ENCODE measurements around the gene NOP10.
"Not testable (repeated sequence)": the region's sequence is repeated elsewhere in the genome, so short reads cannot be mapped to it uniquely, and the experiment has no call there.

Gene NOP10

GRCh38 chr15:34342737-34343575, at the start of gene NOP10, which contains the start of gene NUTM1:
Gene NOP10, minus strand, starts transcription at chr15:34343136. Its CDS starts 63 bp downstream, at chr15:34343073.
Gene NUTM1, plus strand, starts transcription at chr15:34343315. Its CDS starts 382 bp downstream, at chr15:34343697.
- peak; percentile 98 for DNase-seq

DNA sequence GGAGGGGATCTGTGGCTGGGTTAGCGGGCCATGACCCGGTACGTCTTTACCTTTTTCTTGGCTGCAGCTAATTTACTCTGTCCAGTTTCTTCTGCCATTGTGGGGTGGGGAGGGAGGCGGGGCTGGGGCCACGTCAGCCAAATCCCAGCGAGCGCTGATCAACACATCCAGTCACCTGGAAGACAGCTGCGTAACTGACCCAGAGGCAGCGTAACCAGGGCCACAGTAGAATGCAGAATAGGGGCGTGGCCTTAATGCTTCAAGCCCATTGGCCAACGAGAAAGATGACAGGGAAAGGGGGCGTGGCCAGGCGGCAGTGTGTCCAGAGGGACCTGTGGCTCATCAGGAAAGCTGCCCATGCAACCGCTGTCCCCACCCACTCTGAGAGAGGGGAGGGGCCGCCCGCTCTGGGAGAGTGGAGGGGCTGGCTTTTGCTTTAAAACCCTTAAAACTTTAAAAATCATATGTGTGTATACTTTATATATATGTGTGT, 46.7 kb upstream of the NOP10 start:
- DNase-seq, result not testable (repeated sequence)

- not testable (repeated sequence) for DNase-seq
Measured at GRCh38 chr15:34381829-34382521, 39.0 kb upstream of the NOP10 start.

GRCh38 chr15:34380491-34380890, 37.6 kb upstream of the NOP10 start:
- not testable (repeated sequence) for DNase-seq

DNA sequence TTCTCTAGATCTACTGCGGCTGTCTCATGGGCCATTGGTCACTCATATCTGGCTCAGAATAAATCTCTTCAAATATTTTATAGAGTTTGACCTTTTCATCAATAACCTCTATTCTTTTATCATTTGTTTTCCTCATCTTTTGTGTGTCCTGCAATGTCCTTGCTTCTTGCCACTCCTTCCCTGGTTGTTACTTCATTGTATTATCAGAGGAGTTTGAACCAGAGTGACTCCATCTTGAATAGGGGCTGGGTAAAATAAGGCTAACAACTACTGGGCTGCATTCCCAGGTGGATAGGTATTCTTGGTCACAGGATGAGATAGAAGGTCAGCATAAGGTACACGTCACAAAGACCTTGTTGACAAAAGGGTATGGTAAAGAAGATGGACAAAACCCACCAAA, 33.9 kb upstream of the NOP10 start:
- no peak for DNase-seq

- not testable (repeated sequence) for DNase-seq
Measured at GRCh38 chr15:34375541-34375940, 32.6 kb upstream of the NOP10 start.

DNA sequence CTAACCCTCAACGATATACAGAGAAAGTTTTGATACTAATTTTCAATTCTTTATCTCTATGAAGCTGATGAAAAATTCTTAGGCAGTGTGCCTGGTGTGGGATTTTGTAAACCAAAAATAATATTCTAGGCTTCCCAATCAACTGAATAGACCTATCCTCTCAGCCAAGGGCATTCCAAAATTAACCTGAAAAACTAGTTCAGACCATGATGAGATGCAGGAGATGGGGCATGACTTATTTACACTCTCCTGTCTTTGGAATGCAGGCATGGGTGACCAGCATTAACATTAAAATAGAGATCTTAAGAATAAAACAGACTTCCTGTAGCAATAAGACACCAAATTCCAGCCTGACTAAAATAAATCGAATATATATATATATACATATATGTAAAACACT, 31.9 kb upstream of the NOP10 start:
- DNase-seq, result no peak

DNA sequence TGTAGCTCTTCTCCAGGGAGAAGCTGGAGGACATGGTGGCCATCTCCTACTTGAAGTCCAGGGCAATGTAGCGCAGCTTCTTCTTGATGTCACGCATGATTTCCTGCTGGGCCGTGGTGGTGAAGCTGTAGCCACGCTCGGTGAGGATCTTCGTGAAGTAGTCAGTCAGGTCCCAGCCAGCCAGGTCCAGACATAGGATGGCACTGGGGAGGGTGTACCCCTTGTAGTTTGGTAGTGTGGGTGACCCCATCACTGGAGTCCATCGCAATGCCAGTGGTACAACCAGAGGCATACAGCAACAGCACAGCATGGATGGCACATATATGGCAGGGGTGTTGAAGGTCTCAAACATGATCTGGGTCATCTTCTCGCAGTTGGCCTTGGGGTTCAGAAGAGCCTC, 31.0 kb upstream of the NOP10 start:
- no peak for DNase-seq

DNA sequence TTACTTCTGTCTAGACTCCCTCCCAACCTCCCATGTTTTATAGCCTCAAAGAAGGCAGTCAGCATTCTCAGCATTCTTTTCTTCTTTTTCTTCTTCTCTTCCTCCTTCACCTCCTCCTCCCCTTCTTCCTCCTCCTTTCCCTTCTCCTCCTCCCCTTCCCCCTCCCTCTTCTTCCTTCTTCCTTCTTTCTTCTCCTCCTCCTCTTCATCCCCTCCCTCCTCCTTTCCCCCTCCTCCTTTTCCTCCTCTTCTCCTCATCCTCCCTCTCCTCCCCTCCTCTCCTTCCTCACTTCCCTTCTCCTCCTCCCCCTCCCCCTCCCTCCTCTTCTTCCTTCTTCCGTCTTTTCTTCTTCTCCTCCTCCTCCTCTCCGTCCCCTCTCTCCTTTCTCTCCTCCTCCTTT, 27.7 kb upstream of the NOP10 start:
- no peak for DNase-seq

GRCh38 chr15:34370129-34370528, 27.2 kb upstream of the NOP10 start:
- no peak for DNase-seq

DNA sequence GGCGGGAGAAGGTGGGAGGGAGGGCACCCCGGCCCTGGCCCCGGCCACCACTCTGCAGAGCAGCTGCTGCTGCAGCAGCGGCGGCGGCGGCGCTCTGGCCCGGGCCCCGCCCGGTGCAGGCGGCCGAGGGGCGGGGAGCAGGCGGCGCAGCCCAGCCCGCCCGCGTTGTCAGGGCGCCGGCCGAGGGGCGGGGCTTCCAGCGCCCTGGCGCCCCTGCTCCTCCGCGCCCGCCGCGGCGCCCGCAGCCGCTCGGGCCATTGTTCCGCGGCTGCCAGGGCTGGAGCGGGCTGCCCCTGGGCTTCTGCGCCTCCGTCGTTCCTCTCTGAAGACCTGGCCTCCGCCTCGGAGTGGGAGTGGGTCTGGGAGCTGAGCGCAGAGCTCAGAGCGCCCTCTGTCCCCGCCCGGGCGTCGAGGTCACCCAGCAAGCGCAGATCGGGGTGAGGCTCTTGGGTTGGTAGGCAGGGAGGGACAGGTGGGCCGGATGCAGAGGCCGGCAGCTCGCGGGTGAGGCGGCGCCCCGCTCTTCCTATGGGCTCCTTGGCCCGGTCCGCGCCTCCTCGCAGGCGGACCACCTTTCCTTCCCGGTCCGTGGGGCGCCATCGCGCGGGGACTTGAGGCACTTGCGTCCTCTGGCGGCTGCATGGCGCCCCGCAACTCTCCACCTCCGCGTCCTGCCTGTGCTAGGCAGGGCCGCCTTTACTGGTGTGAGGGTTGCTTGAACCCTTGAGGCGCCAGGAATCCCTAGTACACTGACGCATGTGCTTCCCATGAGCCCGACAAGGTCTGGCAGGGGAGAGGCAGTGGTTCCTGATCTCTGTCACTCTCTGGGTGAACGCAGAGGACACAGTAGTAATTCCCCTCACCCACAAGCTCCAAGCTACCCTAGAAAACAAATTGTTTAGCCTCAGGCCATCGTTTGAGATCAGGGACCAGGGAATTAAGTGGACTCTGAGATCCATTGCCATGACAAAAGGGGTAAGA, 24.5 kb upstream of the NOP10 start, which contains the start of gene LPCAT4:
TSS of gene LPCAT4 (minus strand) at position 96 of the 981 bp plus-strand sequence. CDS start 96 bp downstream, outside the sequence.
- peak; percentile 89 to 90 for DNase-seq

- peak; percentile 48 to 69 for DNase-seq
Measured at GRCh38 chr15:34366271-34367065, 23.5 kb upstream of the NOP10 start.

DNA sequence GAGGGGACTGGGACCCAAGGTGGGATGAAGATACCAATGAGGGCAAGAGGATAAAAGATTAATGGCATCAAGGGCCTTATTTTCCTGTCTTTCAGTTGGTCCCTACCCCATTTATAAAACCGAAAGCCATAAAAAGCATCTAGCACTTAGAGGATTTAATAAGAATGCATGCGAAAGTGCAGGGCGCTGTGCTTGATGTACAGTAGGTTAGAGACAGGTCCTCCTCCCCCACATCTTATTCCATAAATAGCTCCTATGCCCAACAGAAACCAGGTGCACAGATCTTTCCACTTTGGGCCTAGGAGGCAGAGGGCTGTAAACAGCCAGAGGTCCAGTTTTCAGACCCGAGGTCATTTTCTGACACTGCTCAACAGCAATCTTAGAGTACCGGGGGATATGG, 22.9 kb upstream of the NOP10 start:
- no peak for DNase-seq

GRCh38 chr15:34365091-34365825, 22.3 kb upstream of the NOP10 start:
- DNase-seq, result no peak

DNA sequence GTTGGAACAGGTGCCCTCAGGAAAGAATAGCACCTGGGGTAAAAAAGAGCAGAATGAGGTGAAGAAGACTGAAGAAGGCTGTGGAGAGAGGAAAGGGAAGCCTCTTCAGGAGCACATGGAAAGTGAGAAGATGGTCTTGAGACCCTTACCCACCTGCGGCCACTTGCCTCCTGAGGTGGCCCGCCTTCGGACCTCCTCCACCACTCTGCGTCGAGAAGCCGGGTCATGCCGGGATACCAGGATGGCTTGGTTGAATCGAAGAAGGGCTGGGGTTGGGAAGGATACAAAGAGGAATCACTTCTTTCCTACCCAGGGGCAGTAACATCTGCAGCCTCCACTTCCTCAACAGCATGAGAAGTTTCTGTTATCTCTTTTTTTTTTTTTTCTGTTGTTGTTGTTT, 21.1 kb upstream of the NOP10 start:
- DNase-seq, result no peak

DNA sequence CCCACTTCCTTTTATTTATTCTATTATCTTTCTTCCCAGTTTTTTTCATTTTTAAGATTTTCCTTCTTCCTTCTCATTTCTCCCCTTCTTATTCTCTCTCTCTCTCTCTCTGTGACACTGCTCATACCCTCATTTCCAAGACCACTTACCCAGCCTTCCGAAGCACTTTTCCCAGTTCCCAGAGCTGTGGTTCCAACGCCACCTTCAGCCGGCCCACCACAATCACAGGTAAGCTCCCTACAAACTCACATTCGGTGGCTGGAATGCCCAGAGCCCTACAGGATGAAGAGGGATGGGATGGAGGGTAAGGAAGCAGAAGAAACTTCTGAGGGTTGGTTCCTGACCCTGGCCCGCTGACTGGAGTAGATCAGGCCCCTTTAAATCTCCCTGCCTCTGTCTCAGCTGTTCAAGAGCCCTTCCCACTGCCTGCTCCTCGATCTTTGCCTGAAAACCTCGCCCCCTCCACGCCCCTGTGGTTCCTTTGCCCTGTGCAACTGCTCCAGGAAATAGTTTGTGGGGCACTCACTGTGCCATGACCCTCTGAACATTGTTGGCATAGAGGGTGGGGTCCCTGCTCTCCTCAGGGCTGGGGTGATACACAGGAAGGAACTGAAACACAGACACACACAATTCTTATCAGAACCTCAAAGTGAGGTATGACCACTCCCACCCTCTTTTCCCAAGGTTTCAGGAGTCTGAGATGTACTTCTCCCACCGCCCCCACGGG, 19.3 kb upstream of the NOP10 start:
- no peak for DNase-seq

DNA sequence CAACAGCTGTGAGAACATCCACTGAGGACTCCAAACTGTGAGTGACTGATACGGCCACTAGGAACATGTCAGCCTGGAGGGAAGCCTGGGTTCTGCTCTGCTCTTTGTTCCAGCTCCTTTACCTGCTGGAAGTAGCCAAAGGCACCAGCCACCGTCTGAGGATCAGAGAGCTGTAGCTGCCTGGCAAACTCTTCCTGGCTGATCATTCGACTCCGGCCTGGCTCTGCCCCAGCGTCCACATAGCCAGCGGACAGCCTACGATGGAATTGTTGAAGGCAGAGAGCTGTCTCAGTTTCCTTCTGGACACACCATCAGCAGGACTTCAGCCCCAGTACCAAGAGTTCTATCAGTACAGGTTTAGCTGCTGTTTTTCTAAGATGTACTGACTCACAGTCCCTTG, 18.3 kb upstream of the NOP10 start:
- no peak for DNase-seq

GRCh38 chr15:34360298-34360697, 17.4 kb upstream of the NOP10 start:
- DNase-seq, result no peak

DNA sequence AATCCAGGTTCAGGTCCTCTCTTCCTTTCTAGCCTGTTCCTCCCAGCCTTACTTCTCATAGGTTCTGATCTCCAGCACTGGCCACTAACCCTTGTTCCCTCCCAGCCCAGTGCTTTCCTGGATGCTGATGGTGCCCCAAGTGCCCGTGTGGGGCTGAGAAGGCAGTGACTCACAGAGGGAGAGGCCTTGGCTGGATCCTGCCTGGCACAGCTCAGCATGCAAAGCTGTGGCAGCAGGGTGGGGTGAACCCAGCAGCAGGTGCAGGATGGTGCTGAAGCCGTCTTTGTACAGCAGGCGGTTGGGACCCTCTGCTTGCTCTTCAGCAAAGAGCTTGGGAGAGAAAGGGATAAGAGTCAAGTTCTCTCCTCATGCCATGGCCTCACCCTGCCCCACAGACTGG, 16.5 kb upstream of the NOP10 start:
- no peak for DNase-seq

GRCh38 chr15:34358948-34359347, 16.0 kb upstream of the NOP10 start:
- DNase-seq, result no peak
